ENCODE results near the gene CAMK2A. TPM values are rescaled to one million over a fixed set of nuclear protein-coding genes. Genes with fewer than 3 reads are reported as not detected.

The CAMK2A gene
- total and polyA plus RNA-seq, 2 of the 4 experiments (the other 2 are of a cell fraction): 0.18 to 0.19 TPM

DNA sequence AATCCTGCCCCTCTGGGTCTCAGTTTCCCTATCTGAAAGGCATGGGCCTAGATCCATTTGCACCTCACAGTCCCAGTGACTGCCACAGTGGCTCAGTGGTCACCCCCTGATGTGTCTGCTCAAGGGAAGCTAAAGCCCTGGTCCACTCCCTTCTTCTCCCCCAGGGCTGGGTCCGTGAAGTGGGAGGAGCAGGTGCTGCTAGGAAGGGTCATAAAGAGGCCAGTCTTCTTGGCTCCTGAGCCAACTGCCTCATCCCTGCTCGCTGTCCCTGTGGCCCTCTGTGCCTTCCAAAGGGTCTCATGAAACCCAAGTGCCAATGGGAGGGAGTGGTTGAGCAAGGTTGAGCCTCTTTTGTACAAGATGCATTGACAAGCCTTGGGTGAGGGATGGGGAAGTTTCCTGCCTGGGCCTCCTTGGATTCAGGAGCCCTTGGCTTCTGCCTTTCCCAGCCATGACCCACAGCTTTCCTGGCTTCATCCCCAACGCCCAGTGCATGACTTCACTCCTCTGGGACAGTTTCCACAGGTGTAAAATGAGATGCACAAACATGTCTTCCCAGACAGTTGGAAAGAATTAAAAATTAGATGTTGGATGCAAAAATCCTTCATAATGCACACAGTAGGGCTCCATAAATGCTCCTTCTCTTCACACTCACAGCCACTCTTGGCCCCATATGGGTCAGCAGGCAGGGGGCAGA is 101.3 kb downstream of the CAMK2A start:
- ATAC-seq (ENCODE audit: low read depth) (no peak), DNase-seq (no peak)
- Histone ChIP-seq H2BK120ac (ENCODE audit: low read depth, low read length) (no peak overlapping the region), H4K91ac (ENCODE audit: insufficient read depth, low read depth, low read length) (no peak overlapping the region), H2BK5ac (ENCODE audit: low read depth, low read length, poor library complexity, severe bottlenecking) (no peak overlapping the region), H3K18ac (ENCODE audit: low read depth, low read length) (no peak overlapping the region), H2BK20ac (ENCODE audit: low read depth, low read length) (no peak overlapping the region), H3K4ac (ENCODE audit: low read depth, low read length) (no peak overlapping the region), H3K36me3 (ENCODE audit: control insufficient read depth, insufficient read depth, low read length) (no peaks in the 10 kb centered on the region), H2BK15ac (ENCODE audit: low read depth, low read length) (no peak overlapping the region), H2AK5ac (ENCODE audit: low read depth, low read length) (no peak overlapping the region), H3K79me1 (ENCODE audit: low read depth in 1 of 2, low read length in 2 of 2) (no peaks in the 10 kb centered on the region), H3K9me3 (ENCODE audit: control insufficient read depth, insufficient read depth, low read length) (no peaks in the 10 kb centered on the region), H2AFZ (replicated peaks; ENCODE audit: low read length, poor library complexity) (no peak overlapping the region), H3K27me3 (ENCODE audit: control insufficient read depth, insufficient read depth, low read length) (peaks cover 93% of the 10 kb centered on the region), H3K4me1 (ENCODE audit: control insufficient read depth, insufficient read depth, low read length) (peaks cover 2% of the 10 kb centered on the region; the same call in 1 of the 2 replicates), H4K20me1 (ENCODE audit: insufficient read depth, low read length) (no peaks in the 10 kb centered on the region), H3K56ac (ENCODE audit: extremely low read depth, insufficient read depth, low read length) (no peak overlapping the region), H4K5ac (ENCODE audit: low read depth, low read length) (no peak overlapping the region), H3K9ac (ENCODE audit: low read depth, low read length) (no peak overlapping the region), H3K4me2 (ENCODE audit: low read depth, low read length) (no peak overlapping the region), H2AK9ac (replicated peaks; ENCODE audit: low read depth, low read length, poor library complexity) (no peak overlapping the region), H4K8ac (ENCODE audit: low read depth in 2 of 2, low read length in 2 of 2) (no peak overlapping the region), H3K23ac (ENCODE audit: low read depth, low read length) (no peak overlapping the region), H3K4me3 (ENCODE audit: insufficient read depth, low read depth, low read length) (no peak overlapping the region), H3K14ac (replicated peaks; ENCODE audit: low read depth, low read length) (no peak overlapping the region), H3K27ac (ENCODE audit: insufficient read depth, low read length) (no peak overlapping the region), H3K9me1 (ENCODE audit: insufficient read depth, low read length) (peaks cover 4% of the 10 kb centered on the region; the same call in 1 of the 2 replicates)
- intact Hi-C loops (cut with micrococcal nuclease) (no loop called here), in situ Hi-C loops (cut with MboI; ENCODE audit: low sequenced_read_pairs) (no loop called here), dilution Hi-C loops (cut with HindIII; ENCODE audit: low sequenced_read_pairs, unreplicated experiment) (no loop called here)
- ChIA-PET CTCF (no interaction called here), POLR2A (ENCODE audit: unreplicated experiment) (no interaction called here)
- BruUV-seq (replicated peaks): no TSS peak
- no CpG with 5 or more reads among the region's 3 CpGs for WGBS, 2 experiments (ENCODE audit: extremely low coverage in 2 of 2, insufficient read length in 1 of 2)
- no peak for TF ChIP-seq RCOR1 (IDR thresholded peaks at IDR 0.05; ENCODE audit: insufficient replicate concordance, low read length)
- no peak for TF ChIP-seq CEBPB (IDR thresholded peaks at IDR 0.05; ENCODE audit: low read depth, low read length)
- TF ChIP-seq, protein P1, sequence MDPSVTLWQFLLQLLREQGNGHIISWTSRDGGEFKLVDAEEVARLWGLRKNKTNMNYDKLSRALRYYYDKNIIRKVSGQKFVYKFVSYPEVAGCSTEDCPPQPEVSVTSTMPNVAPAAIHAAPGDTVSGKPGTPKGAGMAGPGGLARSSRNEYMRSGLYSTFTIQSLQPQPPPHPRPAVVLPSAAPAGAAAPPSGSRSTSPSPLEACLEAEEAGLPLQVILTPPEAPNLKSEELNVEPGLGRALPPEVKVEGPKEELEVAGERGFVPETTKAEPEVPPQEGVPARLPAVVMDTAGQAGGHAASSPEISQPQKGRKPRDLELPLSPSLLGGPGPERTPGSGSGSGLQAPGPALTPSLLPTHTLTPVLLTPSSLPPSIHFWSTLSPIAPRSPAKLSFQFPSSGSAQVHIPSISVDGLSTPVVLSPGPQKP (IDR thresholded peaks at IDR 0.05; ENCODE audit: borderline replicate concordance, low read depth, low read length): no peak
- TF ChIP-seq SMC3 (IDR thresholded peaks at IDR 0.05; ENCODE audit: low read depth, low read length): no peak
- TF ChIP-seq CHD1 (IDR thresholded peaks at IDR 0.05; ENCODE audit: low read depth, low read length): no peak
- no peak for TF ChIP-seq FOS (IDR thresholded peaks at IDR 0.05; ENCODE audit: low read depth, low read length)
- TF ChIP-seq NFE2L2 (IDR thresholded peaks at IDR 0.05; ENCODE audit: low read depth, low read length): no peak
- TF ChIP-seq, protein P2, sequence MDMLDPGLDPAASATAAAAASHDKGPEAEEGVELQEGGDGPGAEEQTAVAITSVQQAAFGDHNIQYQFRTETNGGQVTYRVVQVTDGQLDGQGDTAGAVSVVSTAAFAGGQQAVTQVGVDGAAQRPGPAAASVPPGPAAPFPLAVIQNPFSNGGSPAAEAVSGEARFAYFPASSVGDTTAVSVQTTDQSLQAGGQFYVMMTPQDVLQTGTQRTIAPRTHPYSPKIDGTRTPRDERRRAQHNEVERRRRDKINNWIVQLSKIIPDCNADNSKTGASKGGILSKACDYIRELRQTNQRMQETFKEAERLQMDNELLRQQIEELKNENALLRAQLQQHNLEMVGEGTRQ (IDR thresholded peaks at IDR 0.05; ENCODE audit: low read depth, low read length): no peak
- no peak for TF ChIP-seq POLR2A (IDR thresholded peaks at IDR 0.05; ENCODE audit: low read depth, low read length)
- TF ChIP-seq RFX5 (IDR thresholded peaks at IDR 0.05; ENCODE audit: low read depth, low read length): no peak
- TF ChIP-seq, protein P3, sequence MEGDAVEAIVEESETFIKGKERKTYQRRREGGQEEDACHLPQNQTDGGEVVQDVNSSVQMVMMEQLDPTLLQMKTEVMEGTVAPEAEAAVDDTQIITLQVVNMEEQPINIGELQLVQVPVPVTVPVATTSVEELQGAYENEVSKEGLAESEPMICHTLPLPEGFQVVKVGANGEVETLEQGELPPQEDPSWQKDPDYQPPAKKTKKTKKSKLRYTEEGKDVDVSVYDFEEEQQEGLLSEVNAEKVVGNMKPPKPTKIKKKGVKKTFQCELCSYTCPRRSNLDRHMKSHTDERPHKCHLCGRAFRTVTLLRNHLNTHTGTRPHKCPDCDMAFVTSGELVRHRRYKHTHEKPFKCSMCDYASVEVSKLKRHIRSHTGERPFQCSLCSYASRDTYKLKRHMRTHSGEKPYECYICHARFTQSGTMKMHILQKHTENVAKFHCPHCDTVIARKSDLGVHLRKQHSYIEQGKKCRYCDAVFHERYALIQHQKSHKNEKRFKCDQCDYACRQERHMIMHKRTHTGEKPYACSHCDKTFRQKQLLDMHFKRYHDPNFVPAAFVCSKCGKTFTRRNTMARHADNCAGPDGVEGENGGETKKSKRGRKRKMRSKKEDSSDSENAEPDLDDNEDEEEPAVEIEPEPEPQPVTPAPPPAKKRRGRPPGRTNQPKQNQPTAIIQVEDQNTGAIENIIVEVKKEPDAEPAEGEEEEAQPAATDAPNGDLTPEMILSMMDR (conservative IDR thresholded peaks at IDR 0.05; ENCODE audit: low read depth, low read length): no peak
- TF ChIP-seq MAFK (IDR thresholded peaks at IDR 0.05; ENCODE audit: low read depth, low read length): no peak
- no peak for TF ChIP-seq MAZ (IDR thresholded peaks at IDR 0.05; ENCODE audit: borderline replicate concordance, low read depth, low read length)
- no peak for TF ChIP-seq MXI1 (IDR thresholded peaks at IDR 0.05; ENCODE audit: borderline replicate concordance, low read depth, low read length)
- TF ChIP-seq BHLHE40 (IDR thresholded peaks at IDR 0.05; ENCODE audit: low read depth, low read length): no peak
- TF ChIP-seq RAD21 (IDR thresholded peaks at IDR 0.05; ENCODE audit: low read length): no peak

All from IMR-90 (cell line).